Endothelial cell of coronary artery (primary cell): ENCODE results near the gene HORMAD2. TPM values are rescaled to one million over a fixed set of nuclear protein-coding genes. Genes with fewer than 3 reads are reported as not detected.

ENCODE experiments used
- total RNA-seq: library from RNA; depleted of rRNA; stranded (reverse); fragments of >200 nt; gene quantifications from 2 replicates; pipeline ENCODE4 v1.2.3, GENCODE V29; 2014

HORMAD2 gene
- total RNA-seq, result not detected in 2 replicates

GRCh38 chr22:30079952-30080533, at the start of gene HORMAD2:
TSS of gene HORMAD2 (plus strand) at chr22:30080464. CDS start at chr22:30093953, 13,489 bp downstream.

Other genes starting within 250 kb of the HORMAD2 start
- gene ASCC2, start 242.2 kb upstream of the HORMAD2 start, total RNA-seq, result 24.3 and 28.2 TPM in 2 replicates
- gene MTMR3, start 197.3 kb upstream of the HORMAD2 start, total RNA-seq, result 19.0 and 25.1 TPM in 2 replicates
- 0.36 and 2.0 TPM in 2 replicates for gene LIF, start 166.3 kb downstream of the HORMAD2 start, total RNA-seq
- not detected in 2 replicates for gene OSM, start 186.4 kb downstream of the HORMAD2 start, total RNA-seq
- 6.7 and 9.9 TPM in 2 replicates for gene CASTOR1, start 209.0 kb downstream of the HORMAD2 start, total RNA-seq
- 6.1 and 7.6 TPM in 2 replicates for gene TBC1D10A, start 246.5 kb downstream of the HORMAD2 start, total RNA-seq